ENCODE data around the gene KCNQ2.
A peak's percentile ranks its signal among the peaks of the same experiment; 100 is the strongest.

Gene KCNQ2

DNA sequence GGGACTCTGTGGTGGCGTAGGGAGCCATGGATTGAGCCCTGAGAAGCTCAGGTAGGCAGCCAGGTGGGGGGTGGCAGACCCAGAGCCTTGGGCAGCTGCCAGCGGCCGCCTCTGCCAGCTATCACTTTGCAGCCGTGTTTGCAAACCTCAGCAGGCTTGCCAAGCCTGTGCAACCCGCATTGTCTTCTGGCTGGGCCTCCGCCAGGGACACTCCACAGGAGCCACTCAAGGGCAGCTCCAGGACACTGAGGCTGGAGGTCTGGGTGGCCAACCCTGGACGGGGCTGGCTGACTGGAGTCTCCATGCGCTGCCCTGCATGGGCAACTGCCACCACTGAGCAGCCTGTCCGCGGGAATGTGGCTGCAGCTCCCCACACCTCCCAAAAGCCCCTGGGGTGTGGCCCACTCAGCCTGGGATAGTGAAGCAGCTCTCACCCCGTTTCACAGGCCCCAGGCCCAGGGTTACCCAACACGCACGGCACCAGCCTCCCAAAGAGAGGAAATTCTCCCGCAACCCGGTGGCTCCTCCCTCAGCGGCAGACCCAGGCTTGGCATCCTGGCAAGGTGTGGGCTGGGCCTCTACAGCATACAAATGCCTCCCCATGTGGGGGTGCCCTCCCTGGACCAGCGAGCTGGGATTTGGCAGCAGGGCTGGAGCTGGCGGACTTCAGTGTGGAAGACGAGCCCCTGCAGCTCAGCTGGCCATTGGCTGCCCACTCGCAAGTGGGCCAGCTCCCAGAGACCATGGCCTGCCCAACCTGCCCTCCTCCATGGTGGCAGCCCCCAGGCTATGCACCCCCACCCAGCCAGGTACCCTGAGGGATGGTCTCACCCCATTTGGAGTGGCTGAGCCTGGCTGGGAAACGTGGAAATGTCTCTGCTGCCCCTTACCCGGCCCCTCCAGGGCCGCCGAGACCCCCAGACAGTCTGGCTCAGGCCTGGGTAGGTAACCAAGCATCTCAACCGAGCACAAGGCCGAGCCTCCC lies 114.2 kb downstream of the KCNQ2 start:
- no peak for DNase-seq (ENCODE audit: low read depth, low spot score)

DNA sequence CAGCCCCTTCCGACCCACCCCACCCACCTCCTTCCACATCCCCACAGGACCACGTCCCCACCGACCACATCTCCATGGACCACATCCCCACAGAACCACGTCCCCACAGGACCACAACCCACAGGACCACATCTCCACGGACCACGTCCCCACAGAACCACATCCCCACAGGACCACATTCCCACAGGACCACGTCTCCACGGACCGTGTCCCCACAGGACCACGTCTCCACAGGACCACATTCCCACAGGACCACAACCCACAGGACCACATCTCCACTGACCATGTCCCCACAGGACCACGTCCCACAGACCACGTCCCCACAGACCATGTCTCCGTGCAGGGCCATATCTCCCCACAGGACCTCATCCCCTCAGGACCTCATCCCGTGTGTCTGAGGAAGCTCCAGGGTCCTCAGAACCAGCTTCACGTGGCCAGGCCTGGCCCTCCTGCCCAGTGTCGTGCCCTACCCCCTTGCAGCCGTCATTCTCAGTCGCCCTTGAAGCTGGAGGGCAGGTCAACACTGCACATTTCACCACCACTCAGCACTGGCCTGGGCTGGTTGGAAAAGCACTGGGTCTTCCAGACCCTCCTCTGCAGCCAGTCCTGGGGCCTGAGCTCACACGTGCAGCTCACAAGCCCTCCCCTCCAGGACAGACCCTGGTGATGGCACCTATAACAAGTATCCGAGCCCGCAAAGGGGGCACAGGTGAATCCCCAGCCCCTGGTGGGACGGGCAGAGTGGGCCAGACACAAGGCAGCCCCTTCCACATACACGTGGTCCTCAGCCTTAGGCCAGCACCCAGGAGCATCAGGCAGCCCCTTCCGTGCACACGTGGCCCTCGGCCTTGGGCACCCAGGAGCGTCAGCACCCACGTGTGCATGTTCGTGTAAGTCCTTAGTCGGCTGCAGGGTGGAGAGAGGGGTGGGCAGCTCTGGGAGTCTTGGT lies 115.2 kb downstream of the KCNQ2 start:
- no peak for DNase-seq (ENCODE audit: low read depth, low spot score)

DNA sequence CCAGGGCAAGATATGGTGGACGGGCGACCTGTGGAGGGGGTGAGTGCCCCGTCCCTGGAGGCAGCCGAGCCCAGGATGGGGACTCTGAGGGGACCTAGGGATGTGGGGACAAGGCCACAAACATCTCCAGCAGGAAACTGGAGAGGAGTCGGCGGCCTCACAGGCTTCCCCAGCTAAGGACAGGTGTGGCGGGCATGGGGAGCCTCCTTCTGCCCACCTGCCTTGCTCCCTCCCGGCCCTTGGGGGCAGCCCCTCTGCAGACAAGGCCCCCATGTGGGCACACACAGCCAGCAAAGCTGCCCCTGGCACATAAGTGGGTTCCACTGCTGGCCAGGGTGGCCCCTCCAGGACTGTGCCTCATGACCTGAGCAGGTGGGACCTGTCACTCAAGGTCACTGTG lies 115.9 kb downstream of the KCNQ2 start:
- no peak for DNase-seq (ENCODE audit: low read depth, low spot score)

DNA sequence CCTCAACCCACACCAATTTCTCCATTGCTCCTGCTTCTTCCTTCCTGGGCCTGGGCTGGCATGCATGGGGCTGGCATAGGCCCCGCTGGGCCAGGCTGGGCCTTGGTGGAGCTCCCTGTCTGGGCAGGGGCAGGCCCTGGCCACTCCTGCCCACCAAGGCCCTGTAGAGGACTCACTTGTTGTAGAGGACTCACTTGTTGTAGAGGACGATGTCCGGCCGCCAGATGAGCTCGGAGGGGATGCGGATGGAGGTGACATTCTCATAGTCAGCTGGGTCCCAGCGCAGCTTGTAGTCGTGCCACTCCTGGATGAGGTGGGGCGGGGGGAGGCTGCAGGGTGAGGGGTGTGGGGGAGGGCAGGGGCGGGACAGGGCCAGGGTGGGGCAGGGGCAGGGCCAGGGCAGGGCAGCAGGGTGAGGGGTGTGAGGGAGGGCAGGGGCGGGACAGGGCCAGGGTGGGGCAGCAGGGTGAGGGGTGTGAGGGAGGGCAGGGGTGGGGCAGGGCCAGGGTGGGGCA lies 116.6 kb downstream of the KCNQ2 start:
- DNase-seq (ENCODE audit: low read depth, low spot score), result no peak

DNA sequence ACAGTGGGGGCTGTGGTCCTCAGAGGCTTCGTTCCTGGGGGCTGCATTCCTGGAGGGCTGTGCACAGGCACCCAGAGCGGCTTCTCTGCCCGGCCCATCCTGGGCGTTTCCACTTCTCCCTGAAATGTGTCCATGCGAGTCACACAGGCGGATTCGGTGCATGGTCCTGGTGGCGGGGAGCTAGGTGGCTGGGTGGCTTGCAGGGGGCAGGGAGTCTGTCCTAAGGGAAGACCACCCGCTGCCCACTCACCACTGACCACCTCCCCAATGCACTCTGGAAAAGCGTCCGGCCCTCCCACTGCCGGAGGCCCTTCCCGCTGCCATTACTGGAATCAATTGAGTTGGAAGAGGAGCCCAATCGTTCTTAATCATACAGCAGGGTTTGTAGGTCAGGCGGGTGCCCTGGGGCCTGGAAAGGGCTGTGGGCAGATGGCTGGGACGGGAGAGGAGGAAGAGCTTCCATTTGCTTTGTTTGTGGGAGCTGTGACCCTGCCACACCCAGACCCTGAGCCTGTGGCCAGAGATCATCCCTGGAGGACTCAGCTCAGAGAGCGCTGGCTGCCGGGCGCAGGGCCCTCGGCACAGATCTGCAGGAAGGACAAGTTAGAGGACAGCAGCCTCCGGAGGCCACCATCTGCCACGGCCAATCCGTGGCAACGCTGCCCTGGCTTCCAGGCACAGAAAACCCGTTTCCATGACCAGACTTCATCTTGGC lies 117.7 kb downstream of the KCNQ2 start:
- no peak for DNase-seq (ENCODE audit: low read depth, low spot score)

DNA sequence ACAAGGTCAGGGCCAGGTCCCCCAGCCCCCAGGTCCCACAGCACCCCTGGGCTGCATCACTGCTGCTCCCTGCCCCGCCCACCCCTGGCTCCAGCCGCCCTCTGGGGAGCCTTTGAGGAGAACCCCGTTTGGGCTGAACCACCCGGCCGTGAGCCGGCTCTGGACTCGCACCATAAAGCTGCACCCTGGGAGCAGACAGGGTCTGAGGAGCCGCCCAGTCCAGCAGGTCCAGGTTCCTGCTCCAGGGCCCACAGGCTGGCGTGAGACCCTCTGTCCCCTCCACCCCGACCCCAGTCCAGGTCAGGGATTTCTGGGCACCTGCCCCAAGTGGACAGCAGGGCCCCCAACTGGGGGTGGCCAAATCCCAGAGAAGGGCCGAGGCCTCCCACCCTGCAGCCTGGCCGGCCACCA lies 119.6 kb downstream of the KCNQ2 start:
- no peak for DNase-seq (ENCODE audit: low read depth, low spot score)

DNA sequence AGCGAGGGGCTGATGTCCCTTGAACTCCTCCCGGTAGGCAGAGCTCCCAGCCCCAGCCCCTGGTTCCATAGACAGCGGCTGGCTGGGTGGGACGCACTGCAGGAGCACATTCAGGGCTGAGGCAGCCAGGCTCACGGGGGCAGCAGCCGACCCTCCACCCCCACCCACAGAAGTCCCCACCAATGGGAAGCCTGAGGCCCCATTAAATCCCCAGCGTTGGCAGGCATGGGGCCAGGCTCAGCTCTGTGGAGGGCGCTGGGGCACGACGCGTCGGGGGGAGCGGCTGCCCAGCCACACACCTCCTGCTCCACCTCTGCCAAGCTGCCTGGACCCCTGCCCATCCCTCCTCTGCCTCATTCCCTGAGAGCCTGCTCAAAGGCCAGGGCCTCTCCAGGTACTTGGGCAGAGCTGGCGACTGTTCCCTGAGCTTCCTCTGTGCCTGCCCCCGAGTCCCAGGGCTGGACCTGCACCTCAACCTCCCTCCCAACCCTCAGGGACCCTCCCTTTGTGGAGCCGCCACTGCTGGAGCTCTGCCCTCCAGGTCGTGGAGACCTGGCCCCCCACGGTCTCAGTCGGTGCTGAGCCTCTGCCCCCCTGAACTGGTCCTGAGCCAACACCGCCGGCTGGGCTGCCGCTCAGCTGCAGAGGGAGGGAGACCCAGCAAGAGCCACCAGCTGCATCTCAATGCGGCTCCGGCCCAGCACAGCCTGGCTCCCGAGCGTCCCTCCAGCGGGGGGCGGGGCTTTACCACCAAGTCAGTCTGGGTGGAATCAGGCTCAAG lies 120.5 kb downstream of the KCNQ2 start:
- DNase-seq (ENCODE audit: low read depth, low spot score), result peak; percentile 75

DNA sequence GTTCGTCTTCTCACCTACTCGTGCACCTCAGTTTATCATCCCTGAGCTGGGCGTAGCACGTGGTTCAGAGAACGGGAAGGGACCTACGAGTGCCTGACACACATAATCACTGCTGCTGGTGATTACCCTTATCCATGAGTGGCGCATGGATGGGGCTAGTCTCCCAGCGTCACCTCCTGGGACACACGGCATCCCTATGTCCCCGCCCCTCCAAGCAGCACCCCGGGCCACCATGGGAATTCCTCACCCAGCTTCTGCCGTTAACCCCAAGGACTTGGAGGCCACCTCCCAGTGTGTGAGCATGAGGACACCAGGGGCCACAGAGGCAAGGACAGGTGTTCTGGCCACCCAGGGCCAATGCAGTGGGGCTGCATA lies 121.1 kb downstream of the KCNQ2 start:
- DNase-seq (ENCODE audit: low read depth, low spot score), result no peak

DNA sequence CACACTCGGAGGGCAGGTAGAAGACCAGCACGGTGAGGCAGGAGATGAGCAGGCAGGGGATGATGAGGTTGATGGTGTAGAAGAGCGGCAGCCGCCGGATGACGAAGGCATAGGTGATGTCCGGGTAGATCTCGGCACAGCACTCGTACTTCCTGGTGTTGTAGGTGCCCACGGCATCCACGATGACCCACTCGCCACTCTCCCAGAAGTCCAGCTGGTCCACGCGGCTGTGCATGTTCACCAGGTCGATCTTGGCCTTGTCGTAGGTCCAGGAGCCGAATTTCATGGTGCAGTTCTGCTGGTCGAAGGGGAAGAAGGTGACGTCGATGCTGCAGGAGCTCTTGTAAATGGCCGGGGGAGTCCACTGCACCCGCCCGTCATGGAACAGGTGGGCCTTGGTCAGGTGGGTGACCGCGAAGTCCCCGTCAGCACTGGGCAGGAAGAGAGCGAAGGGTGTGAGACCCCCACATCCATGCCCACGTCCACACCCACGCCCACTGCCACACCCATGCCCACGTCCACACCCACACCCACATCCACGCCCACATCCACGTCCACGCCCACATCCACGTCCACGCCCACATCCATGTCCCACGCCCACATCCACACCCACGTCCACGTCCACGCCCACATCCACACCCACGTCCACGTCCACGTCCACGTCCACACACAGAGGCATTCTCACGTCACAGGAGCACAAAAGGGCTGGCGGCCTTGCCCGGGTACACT lies 121.7 kb downstream of the KCNQ2 start:
- no peak for DNase-seq (ENCODE audit: low read depth, low spot score)

Data from ELF-1 (cell line).